Endodermal cell (in vitro differentiated cells): ENCODE measurements around the gene RPL18A. TPM values are rescaled to one million over a fixed set of nuclear protein-coding genes. Genes with fewer than 3 reads are reported as not detected.

Source experiments
- DNase-seq: peaks from one replicate; pipeline ENCODE4 v3.0.0-alpha.2; 2017
- H3K27ac ChIP-seq: 2 replicates; pipeline ENCODE4 v1.5.1; 2013; ENCODE audit warnings: mild to moderate bottlenecking, low read depth, low read length, moderate library complexity
- H3K27me3 ChIP-seq: 2 replicates; pipeline ENCODE4 v1.6.1; 2013; ENCODE audit warnings: mild to moderate bottlenecking, low read length, moderate library complexity; ENCODE audit not compliant: insufficient read depth, control insufficient read depth, poor library complexity, severe bottlenecking
- H3K36me3 ChIP-seq: 2 replicates; pipeline ENCODE4 v1.7.0; 2013; ENCODE audit warnings: mild to moderate bottlenecking, low read length, moderate library complexity; ENCODE audit not compliant: control insufficient read depth, insufficient read depth
- H3K4me1 ChIP-seq: one replicate; pipeline ENCODE4 v1.7.0; 2013; ENCODE audit warnings: low read length; ENCODE audit not compliant: control insufficient read depth, insufficient read depth
- H3K4me3 ChIP-seq: 2 replicates; pipeline ENCODE4 v1.5.1; 2013; ENCODE audit warnings: mild to moderate bottlenecking, low read length, moderate library complexity
- H3K9ac ChIP-seq: 2 replicates; pipeline ENCODE4 v1.6.1; 2013; ENCODE audit warnings: mild to moderate bottlenecking, low read length, moderate library complexity; ENCODE audit not compliant: poor library complexity, severe bottlenecking; ENCODE audit errors: extremely low read depth
- H3K9me3 ChIP-seq: 2 replicates; pipeline ENCODE4 v1.6.1; 2013; ENCODE audit warnings: mild to moderate bottlenecking, low read length, moderate library complexity; ENCODE audit not compliant: control insufficient read depth
- H3K27ac Mint-ChIP-seq: 2 replicates; pipeline ENCODE4 v1.8.0; 2020; ENCODE audit warnings: mixed read lengths
- H3K27me3 Mint-ChIP-seq: 2 replicates; pipeline ENCODE4 v1.8.0; 2021; ENCODE audit warnings: mild to moderate bottlenecking, mixed read lengths; ENCODE audit not compliant: insufficient read depth
- H3K36me3 Mint-ChIP-seq: 2 replicates; pipeline ENCODE4 v1.8.0; 2020; ENCODE audit warnings: low read depth, mixed read lengths
- H3K4me1 Mint-ChIP-seq: 2 replicates; pipeline ENCODE4 v1.8.0; 2020; ENCODE audit warnings: mixed read lengths
- H3K4me3 Mint-ChIP-seq: 2 replicates; pipeline ENCODE4 v1.8.0; 2020; ENCODE audit warnings: mild to moderate bottlenecking, moderate library complexity, mixed read lengths
- H3K9me3 Mint-ChIP-seq: 2 replicates; pipeline ENCODE4 v1.8.0; 2020; ENCODE audit warnings: mild to moderate bottlenecking, mixed read lengths
- WGBS, 2 experiments: methylation state at CpG; one replicate each; pipeline versions ENCODE4 v1.1.5 to v1.1.7; 2013; ENCODE audit warnings: missing lambda C conversion rate in 2 of 2, mixed read lengths in 1 of 2; ENCODE audit not compliant: insufficient coverage in 1 of 2, insufficient read length in 1 of 2; 5-methylcytosine and 5-hydroxymethylcytosine counted together
- total RNA-seq, 2 donors: library from RNA; stranded (reverse); fragmentation: NEBNext Ultra II Directional in 1 of 2; extraction: Animal tissue kit (Norgen Biotek cat#: 25700) in 1 of 2; gene quantifications; 2 replicates in 1 of 2; 3 replicates in 1 of 2; pipeline ENCODE4 v1.2.1, GENCODE V29; 2021
- TF ChIP-seq, protein P1 (sequence below): fragments of 200-600 bp; sonication (generic); conservative IDR thresholded peaks from 2 replicates; pipeline ENCODE4 v1.5.0; 2021; ENCODE audit warnings: antibody characterized with exemption, mild to moderate bottlenecking

The RPL18A gene
- total RNA-seq, 2 donors from 2014 or later, result 1,886 to 2,166 TPM

DNA sequence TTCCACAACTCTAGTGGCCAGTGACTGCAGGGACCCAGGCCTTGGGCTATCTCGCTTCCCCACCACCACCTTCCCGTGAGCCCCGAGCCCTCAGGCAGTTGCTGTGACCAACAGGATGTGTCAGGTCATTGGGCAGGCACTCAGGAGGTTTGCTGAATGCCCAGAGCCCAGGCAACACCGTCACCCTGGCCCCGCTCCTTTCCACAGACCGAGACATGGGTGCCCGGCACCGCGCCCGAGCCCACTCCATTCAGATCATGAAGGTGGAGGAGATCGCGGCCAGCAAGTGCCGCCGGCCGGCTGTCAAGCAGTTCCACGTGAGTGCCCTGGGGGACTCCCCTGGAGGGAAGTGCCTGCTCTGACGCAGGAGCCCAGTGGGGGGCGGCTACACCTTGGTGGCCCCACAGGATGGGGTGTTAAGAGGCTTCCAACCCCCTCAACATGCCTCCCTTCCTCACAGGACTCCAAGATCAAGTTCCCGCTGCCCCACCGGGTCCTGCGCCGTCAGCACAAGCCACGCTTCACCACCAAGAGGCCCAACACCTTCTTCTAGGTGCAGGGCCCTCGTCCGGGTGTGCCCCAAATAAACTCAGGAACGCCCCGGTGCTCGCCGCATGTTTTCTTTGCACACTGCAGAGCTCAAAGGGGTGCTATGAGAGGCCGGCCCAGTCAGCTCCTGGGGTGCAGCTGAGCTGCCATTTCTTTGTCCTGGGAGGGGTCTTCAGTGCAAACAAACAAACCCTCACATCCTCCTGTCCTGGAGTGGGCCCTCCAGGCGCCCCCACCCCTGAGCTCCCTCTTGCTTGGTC, 3.2 kb downstream of the RPL18A start:
- TF ChIP-seq, protein P1, sequence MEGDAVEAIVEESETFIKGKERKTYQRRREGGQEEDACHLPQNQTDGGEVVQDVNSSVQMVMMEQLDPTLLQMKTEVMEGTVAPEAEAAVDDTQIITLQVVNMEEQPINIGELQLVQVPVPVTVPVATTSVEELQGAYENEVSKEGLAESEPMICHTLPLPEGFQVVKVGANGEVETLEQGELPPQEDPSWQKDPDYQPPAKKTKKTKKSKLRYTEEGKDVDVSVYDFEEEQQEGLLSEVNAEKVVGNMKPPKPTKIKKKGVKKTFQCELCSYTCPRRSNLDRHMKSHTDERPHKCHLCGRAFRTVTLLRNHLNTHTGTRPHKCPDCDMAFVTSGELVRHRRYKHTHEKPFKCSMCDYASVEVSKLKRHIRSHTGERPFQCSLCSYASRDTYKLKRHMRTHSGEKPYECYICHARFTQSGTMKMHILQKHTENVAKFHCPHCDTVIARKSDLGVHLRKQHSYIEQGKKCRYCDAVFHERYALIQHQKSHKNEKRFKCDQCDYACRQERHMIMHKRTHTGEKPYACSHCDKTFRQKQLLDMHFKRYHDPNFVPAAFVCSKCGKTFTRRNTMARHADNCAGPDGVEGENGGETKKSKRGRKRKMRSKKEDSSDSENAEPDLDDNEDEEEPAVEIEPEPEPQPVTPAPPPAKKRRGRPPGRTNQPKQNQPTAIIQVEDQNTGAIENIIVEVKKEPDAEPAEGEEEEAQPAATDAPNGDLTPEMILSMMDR, result no peak

DNA sequence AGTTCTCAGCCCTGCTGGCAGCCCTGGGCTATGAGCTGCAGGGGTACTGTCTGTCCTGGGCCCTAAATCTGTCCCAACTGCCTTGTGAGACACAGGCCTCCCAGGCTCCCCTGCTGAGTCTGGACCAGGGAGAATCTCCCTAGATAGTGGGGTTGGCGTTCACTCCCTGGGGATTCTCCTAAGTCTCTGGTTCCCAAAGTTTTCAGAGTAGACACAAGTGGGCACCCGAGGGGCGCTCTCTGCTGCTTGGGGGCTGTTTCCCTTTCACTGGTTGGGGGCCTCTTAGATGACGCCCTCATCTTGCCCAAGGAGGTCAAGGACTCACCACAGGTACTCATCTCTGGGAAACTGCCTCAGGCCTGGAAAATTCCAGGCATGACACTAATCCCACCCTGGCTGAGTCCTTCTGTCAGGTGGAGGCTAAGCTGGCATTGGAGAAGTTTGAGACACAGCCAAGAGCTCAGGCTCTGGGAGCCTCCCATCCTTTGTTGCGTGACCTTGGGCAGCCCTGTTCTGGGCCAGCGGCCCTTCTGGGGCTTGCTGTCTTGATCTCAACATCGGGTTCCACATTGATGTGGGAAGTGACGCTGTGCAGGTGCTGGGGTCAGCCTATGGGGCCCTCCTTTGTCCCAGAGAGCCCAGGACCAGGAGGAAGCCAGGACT, 3.9 kb downstream of the RPL18A start:
- Histone ChIP-seq H3K9ac (no peak overlapping the region), H3K4me1 (no peaks in the 10 kb centered on the region), H3K36me3 (peaks cover 43% of the 10 kb centered on the region), H3K9me3 (no peaks in the 10 kb centered on the region), H3K4me3 (no peak overlapping the region), H3K27me3 (no peaks in the 10 kb centered on the region), H3K27ac (no peak overlapping the region)
- Mint-ChIP-seq H3K27me3 (no peaks in the 10 kb centered on the region), H3K9me3 (no peaks in the 10 kb centered on the region), H3K4me3 (no peak overlapping the region), H3K27ac (peak overlapping the region; percentile 79), H3K4me1 (peaks cover 12% of the 10 kb centered on the region), H3K36me3 (peaks cover 46% of the 10 kb centered on the region)
- TF ChIP-seq, protein P1, result no peak
- 94 to 98% methylated on average over 6 to 8 of the region's 8 CpGs for WGBS, 2 experiments
- DNase-seq, result peak; percentile 53

More for the DNA sequence above, 3.2 kb downstream of the RPL18A start:
- no peak overlapping the region for H3K9ac ChIP-seq
- no peaks in the 10 kb centered on the region for H3K9me3 ChIP-seq
- WGBS, 2 experiments, result 92% methylated on average over 11 to 31 of the region's 31 CpGs
- H3K27me3 Mint-ChIP-seq, result no peaks in the 10 kb centered on the region
- DNase-seq, result no peak
- no peak overlapping the region for H3K27ac ChIP-seq
- H3K4me3 ChIP-seq, result no peak overlapping the region
- peaks cover 12% of the 10 kb centered on the region for H3K4me1 Mint-ChIP-seq
- H3K36me3 ChIP-seq, result peaks cover 43% of the 10 kb centered on the region
- no peaks in the 10 kb centered on the region for H3K9me3 Mint-ChIP-seq
- no peaks in the 10 kb centered on the region for H3K27me3 ChIP-seq
- peaks cover 46% of the 10 kb centered on the region for H3K36me3 Mint-ChIP-seq
- H3K27ac Mint-ChIP-seq, result peak overlapping the region; percentile 83
- H3K4me3 Mint-ChIP-seq, result peak overlapping the region; percentile 99
- no peaks in the 10 kb centered on the region for H3K4me1 ChIP-seq

DNA sequence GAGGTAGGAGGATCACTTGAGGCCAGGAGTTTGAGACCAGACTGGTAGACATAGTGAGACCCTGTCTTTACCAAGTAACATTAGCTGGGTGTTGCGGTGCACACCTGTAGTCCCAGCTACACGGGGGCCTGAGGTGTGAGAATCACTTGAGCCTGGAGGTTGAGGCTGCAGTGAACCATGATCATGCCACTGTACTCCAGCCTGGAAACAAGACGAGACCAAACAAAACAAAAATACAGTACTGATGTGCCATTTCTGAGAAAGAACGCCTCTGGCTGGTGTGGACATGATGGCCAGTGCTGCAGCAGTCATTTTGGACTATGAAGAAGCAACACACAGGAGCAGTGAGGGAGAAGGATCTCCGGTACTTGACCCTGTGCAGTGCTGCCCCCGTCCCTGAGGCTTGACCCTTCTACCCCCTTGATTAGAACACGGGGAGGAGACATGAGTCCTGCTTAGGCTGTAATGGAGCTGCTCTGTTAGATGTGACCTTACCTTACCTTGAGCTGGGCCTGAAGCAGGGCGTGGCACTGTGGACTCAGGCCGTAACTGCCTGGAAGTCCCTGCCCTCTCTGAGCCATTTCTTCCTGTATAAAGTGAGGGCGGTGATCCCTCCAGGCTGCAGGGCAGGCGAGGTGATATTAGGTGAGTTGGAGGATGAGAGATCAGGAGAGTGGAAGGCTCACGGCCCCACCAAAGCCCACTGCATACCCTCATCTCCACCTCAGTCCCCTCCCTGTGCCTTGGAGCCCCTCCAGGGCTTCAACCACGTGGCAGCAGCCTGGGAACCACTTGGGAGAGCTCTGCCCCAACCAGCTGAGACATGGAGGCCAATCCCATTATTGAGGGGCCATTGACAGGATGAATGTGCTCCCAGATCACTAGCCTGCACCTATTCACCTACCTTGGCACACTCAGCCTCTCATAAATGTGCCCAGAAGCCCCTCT, 5.9 kb downstream of the RPL18A start:
- no peak overlapping the region for H3K9ac ChIP-seq
- H3K36me3 ChIP-seq, result peaks cover 41% of the 10 kb centered on the region
- H3K27ac ChIP-seq, result no peak overlapping the region
- Mint-ChIP-seq H3K36me3 (peaks cover 37% of the 10 kb centered on the region), H3K9me3 (no peaks in the 10 kb centered on the region), H3K27me3 (peaks cover 13% of the 10 kb centered on the region), H3K4me3 (no peak overlapping the region), H3K27ac (peak overlapping the region; percentile 72), H3K4me1 (peaks cover 9% of the 10 kb centered on the region)
- DNase-seq, result peak; percentile 78
- 78 to 80% methylated on average over 7 to 10 of the region's 13 CpGs for WGBS, 2 experiments
- H3K9me3 ChIP-seq, result no peaks in the 10 kb centered on the region
- TF ChIP-seq, protein P1, result no peak
- H3K27me3 ChIP-seq, result no peaks in the 10 kb centered on the region
- no peak overlapping the region for H3K4me3 ChIP-seq
- H3K4me1 ChIP-seq, result no peaks in the 10 kb centered on the region
